GM12878 (cell line): ENCODE results near the gene MT3.

ENCODE experiments used
- BHLHE40 ChIP-seq, 2 experiments: fragments of 450-650 bp in 1 of 2; IDR thresholded peaks; 2 replicates each; pipeline ENCODE4 v1.6.1; 2011 to 2017; ENCODE audit warnings: low read depth in 2 of 2, borderline replicate concordance in 1 of 2, improper control_type of control experiment in 1 of 2, low read length in 1 of 2, mild to moderate bottlenecking in 1 of 2
- CUX1 ChIP-seq: IDR thresholded peaks from 2 replicates; pipeline ENCODE4 v1.6.1; 2012; ENCODE audit warnings: improper control_type of control experiment, low read depth, low read length; ENCODE audit not compliant: insufficient replicate concordance
- ELK1 ChIP-seq: IDR thresholded peaks from 2 replicates; pipeline ENCODE4 v1.6.1; 2012; ENCODE audit warnings: low read depth, low read length, improper control_type of control experiment
- EP300 ChIP-seq, 2 experiments: fragments of 150-350 bp in 1 of 2; IDR thresholded peaks; 2 replicates each; pipeline ENCODE4 v1.6.1; 2011 to 2012; ENCODE audit warnings: low read depth in 2 of 2, low read length in 2 of 2, borderline replicate concordance in 1 of 2, improper control_type of control experiment in 1 of 2, inconsistent platforms in 1 of 2; ENCODE audit not compliant: control insufficient read depth in 1 of 2
- EZH2 ChIP-seq: IDR thresholded peaks from 2 replicates; pipeline ENCODE4 v1.6.1; 2012; ENCODE audit warnings: low read depth, mild to moderate bottlenecking, control low read depth, inconsistent platforms, low read length, borderline replicate concordance; ENCODE audit not compliant: control insufficient read depth
- NR2C2 ChIP-seq: IDR thresholded peaks from 2 replicates; pipeline ENCODE4 v1.6.1; 2011; ENCODE audit warnings: borderline replicate concordance, low read depth; ENCODE audit not compliant: control insufficient read depth, insufficient read length
- POLR2A ChIP-seq: IDR thresholded peaks from 2 replicates; pipeline ENCODE4 v1.6.1; 2011; ENCODE audit warnings: low read depth, mild to moderate bottlenecking, low read length
- RAD21 ChIP-seq: IDR thresholded peaks from 2 replicates; pipeline ENCODE4 v1.6.1; 2011; ENCODE audit warnings: mild to moderate bottlenecking, low read depth, low read length, moderate library complexity; ENCODE audit not compliant: insufficient read depth
- REST ChIP-seq: IDR thresholded peaks from 2 replicates; pipeline ENCODE4 v1.6.1; 2012; ENCODE audit warnings: mild to moderate bottlenecking, low read depth, low read length
- SREBF2 ChIP-seq: IDR thresholded peaks from 2 replicates; pipeline ENCODE4 v1.6.1; 2012; ENCODE audit warnings: mild to moderate bottlenecking, low read length
- TF ChIP-seq, protein P1 (sequence below): IDR thresholded peaks from 2 replicates; pipeline ENCODE4 v1.6.1; 2011; ENCODE audit warnings: mild to moderate bottlenecking, low read depth, low read length, moderate library complexity; ENCODE audit not compliant: insufficient replicate concordance
- TF ChIP-seq, protein P2 (sequence below), 3 experiments: IDR thresholded peaks in 2 of 3; conservative IDR thresholded peaks in 1 of 3; 2 replicates each; pipeline ENCODE4 v1.5.1; 2011; ENCODE audit warnings: low read depth in 3 of 3, low read length in 3 of 3, mild to moderate bottlenecking in 3 of 3, control low read depth in 2 of 3, moderate library complexity in 2 of 3, inconsistent platforms in 1 of 3, mixed read lengths in 1 of 3; ENCODE audit not compliant: control insufficient read depth in 2 of 3, insufficient read depth in 1 of 3; ENCODE audit errors: extremely low read depth in 1 of 3

DNA sequence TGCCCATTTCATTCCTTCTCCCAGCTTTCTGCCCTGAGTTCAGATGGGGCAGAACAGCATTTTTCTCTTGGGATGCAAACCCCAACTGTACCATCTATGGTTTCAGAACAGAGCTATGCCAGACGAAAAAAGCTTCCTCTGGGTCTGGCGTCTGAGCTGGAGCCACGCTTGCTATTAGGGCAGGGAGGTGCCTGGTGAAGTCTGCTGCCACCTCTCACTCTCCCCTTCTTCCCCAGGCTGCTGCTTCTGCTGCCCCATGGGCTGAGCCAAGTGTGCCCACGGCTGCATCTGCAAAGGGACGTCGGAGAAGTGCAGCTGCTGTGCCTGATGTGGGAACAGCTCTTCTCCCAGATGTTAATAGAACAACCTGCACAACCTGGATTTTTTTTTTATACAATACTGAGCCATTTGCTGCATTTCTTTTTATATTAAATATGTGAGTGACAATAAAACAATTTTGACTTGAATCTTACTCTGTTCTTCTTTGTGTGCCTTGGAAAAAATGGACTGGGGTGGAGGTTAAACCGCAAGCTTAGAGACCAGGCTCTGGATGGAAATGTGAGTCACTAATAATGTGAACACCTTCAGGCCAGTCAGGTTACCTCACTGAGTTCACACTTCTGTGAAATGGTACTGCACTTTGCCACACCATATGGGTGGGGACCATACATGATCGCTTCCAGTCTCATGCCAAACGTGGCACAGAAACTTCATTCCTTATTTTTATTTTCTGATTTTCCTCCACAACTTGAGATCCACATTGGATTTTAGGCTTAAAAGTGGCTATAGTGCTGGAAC, 47.5 kb downstream of the MT3 start:
- no peak for TF ChIP-seq SREBF2
- no peak for TF ChIP-seq CUX1
- TF ChIP-seq, protein P1, sequence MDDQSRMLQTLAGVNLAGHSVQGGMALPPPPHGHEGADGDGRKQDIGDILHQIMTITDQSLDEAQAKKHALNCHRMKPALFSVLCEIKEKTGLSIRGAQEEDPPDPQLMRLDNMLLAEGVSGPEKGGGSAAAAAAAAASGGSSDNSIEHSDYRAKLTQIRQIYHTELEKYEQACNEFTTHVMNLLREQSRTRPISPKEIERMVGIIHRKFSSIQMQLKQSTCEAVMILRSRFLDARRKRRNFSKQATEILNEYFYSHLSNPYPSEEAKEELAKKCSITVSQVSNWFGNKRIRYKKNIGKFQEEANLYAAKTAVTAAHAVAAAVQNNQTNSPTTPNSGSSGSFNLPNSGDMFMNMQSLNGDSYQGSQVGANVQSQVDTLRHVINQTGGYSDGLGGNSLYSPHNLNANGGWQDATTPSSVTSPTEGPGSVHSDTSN = no peak
- TF ChIP-seq, protein P2, sequence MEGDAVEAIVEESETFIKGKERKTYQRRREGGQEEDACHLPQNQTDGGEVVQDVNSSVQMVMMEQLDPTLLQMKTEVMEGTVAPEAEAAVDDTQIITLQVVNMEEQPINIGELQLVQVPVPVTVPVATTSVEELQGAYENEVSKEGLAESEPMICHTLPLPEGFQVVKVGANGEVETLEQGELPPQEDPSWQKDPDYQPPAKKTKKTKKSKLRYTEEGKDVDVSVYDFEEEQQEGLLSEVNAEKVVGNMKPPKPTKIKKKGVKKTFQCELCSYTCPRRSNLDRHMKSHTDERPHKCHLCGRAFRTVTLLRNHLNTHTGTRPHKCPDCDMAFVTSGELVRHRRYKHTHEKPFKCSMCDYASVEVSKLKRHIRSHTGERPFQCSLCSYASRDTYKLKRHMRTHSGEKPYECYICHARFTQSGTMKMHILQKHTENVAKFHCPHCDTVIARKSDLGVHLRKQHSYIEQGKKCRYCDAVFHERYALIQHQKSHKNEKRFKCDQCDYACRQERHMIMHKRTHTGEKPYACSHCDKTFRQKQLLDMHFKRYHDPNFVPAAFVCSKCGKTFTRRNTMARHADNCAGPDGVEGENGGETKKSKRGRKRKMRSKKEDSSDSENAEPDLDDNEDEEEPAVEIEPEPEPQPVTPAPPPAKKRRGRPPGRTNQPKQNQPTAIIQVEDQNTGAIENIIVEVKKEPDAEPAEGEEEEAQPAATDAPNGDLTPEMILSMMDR (IDR thresholded peaks at IDR 0.05 in 2 of 3, conservative IDR thresholded peaks at IDR 0.05 in 1 of 3; ENCODE audit: control insufficient read depth in 2 of 3, extremely low read depth in 1 of 3, insufficient read depth in 1 of 3, low read depth in 3 of 3, low read length in 3 of 3) = no peak
- no peak for TF ChIP-seq ELK1
- TF ChIP-seq EP300 (IDR thresholded peaks at IDR 0.05; ENCODE audit: borderline replicate concordance in 1 of 2, control insufficient read depth in 1 of 2, low read depth in 2 of 2, low read length in 2 of 2) = no peak
- TF ChIP-seq EZH2 = no peak
- TF ChIP-seq POLR2A = no peak
- TF ChIP-seq REST = no peak
- no peak for TF ChIP-seq NR2C2
- no peak for TF ChIP-seq RAD21
- no peak for TF ChIP-seq BHLHE40 (IDR thresholded peaks at IDR 0.05; ENCODE audit: borderline replicate concordance in 1 of 2, low read depth in 2 of 2, low read length in 1 of 2)
